Lung (tissue), 12 donors: Measurements from ENCODE around the gene OXCT1. TPM values are rescaled to one million over a fixed set of nuclear protein-coding genes. Genes with fewer than 3 reads are reported as not detected.

Source experiments
- ATAC-seq: fragments of 200-7000 bp; cut with Tn5 transposase; one replicate; pipeline ENCODE4 v1.9.1; 2020; ENCODE audit warnings: moderate number of reproducible peaks; ENCODE audit not compliant: insufficient read depth, low FRiP score
- DNase-seq, 3 donors: peaks; one replicate each; pipeline ENCODE4 v3.0.0-alpha.2; 2013 to 2017
- H3K27ac ChIP-seq, 2 donors: one replicate each; pipeline ENCODE4 v1.5.1; 2013; ENCODE audit warnings: mild to moderate bottlenecking in 2 of 2, moderate library complexity in 2 of 2, control low read depth in 1 of 2, inconsistent platforms in 1 of 2, low read depth in 1 of 2, low read length in 1 of 2
- H3K27me3 ChIP-seq, 3 donors: one replicate each; pipeline ENCODE4 v1.5.1; 2013; ENCODE audit warnings: low read length in 2 of 3; ENCODE audit not compliant: control insufficient read depth in 3 of 3, insufficient read depth in 3 of 3
- H3K36me3 ChIP-seq, 4 donors: one replicate each; pipeline ENCODE4 v1.5.1; 2013; ENCODE audit warnings: low read length in 4 of 4, mild to moderate bottlenecking in 1 of 4, moderate library complexity in 1 of 4; ENCODE audit not compliant: control insufficient read depth in 4 of 4, insufficient read depth in 4 of 4
- H3K4me1 ChIP-seq, 5 donors: one replicate each; pipeline ENCODE4 v1.5.1; 2013; ENCODE audit warnings: low read length in 5 of 5, mild to moderate bottlenecking in 2 of 5, moderate library complexity in 1 of 5; ENCODE audit not compliant: control insufficient read depth in 5 of 5, insufficient read depth in 5 of 5
- H3K4me3 ChIP-seq: one replicate; pipeline ENCODE4 v1.5.1; 2013; ENCODE audit warnings: mild to moderate bottlenecking, control low read depth, moderate library complexity
- H3K9ac ChIP-seq, 2 donors: one replicate each; pipeline ENCODE4 v1.5.1; 2013; ENCODE audit warnings: low read length in 2 of 2, control low read depth in 1 of 2; ENCODE audit not compliant: insufficient read depth in 1 of 2
- H3K9me3 ChIP-seq, 4 donors: one replicate each; pipeline ENCODE4 v1.5.1; 2013; ENCODE audit warnings: low read length in 3 of 4, mild to moderate bottlenecking in 1 of 4, moderate library complexity in 1 of 4; ENCODE audit not compliant: control insufficient read depth in 4 of 4, insufficient read depth in 3 of 4
- WGBS, 2 donors: extraction: QIAGEN DNeasy Blood & Tissue Kit; methylation state at CpG; one replicate each; pipeline ENCODE4 v1.1.7; 2013; 5-methylcytosine and 5-hydroxymethylcytosine counted together
- polyA plus RNA-seq, 2 donors: library from polyadenylated mRNA; stranded (reverse); fragments of 200-250 nt; gene quantifications; one replicate each; pipeline ENCODE4 v1.2.1, GENCODE V29; 2013
- total RNA-seq, 2 donors: library from RNA; depleted of rRNA in 1 of 2; stranded (reverse); fragments of >200 nt in 1 of 2; gene quantifications; one replicate each; pipeline ENCODE4 v1.2.1, GENCODE V29; 2014 to 2021
- TF ChIP-seq, protein P1 (sequence below): IDR thresholded peaks from 2 replicates; pipeline ENCODE4 v1.5.1; 2012; ENCODE audit warnings: mild to moderate bottlenecking; ENCODE audit errors: control extremely low read depth, extremely low read depth
- donor health status: control.
- donor health status: control.
- donor health status: Bipolar disorder and iron deficiency.
- donor health status: healthy.
- donor health status: DM: yes; HTN: yes; CAD: no.

Gene OXCT1
- total and polyA plus RNA-seq, 4 donors: 6.7 to 17.3 (median 12.7) TPM

DNA sequence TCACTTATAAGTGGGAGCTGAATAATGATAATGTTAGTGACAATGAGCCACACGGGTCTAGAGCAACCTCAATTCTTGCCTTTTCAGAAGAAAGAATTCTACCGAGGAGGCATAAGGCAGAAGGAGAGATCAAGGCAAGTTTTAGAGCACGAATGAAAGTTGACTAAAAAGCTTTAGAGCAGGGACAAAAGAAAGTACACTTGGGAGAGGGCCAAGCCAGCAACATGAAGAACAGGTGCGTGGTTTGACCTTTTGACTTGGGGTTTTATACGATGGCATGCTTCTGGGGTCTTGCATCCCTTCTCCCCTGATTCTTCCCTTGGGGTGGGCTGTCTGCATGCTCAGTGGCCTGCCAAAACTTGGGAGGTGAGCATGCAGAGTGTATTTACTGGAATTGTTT is 12.5 kb upstream of the OXCT1 start:
- 75 to 90% methylated on average over 5 of the region's 5 CpGs for WGBS, 2 donors
- Histone ChIP-seq H3K27ac (no peak overlapping the region), H3K9ac (no peak overlapping the region), H3K9me3 (no peaks in the 10 kb centered on the region), H3K36me3 (no peaks in the 10 kb centered on the region), H3K4me1 (peaks cover 0 to 21% (median 0%) of the 10 kb centered on the region in 5 donors), H3K4me3 (no peak overlapping the region), H3K27me3 (no peaks in the 10 kb centered on the region)
- TF ChIP-seq, protein P1, sequence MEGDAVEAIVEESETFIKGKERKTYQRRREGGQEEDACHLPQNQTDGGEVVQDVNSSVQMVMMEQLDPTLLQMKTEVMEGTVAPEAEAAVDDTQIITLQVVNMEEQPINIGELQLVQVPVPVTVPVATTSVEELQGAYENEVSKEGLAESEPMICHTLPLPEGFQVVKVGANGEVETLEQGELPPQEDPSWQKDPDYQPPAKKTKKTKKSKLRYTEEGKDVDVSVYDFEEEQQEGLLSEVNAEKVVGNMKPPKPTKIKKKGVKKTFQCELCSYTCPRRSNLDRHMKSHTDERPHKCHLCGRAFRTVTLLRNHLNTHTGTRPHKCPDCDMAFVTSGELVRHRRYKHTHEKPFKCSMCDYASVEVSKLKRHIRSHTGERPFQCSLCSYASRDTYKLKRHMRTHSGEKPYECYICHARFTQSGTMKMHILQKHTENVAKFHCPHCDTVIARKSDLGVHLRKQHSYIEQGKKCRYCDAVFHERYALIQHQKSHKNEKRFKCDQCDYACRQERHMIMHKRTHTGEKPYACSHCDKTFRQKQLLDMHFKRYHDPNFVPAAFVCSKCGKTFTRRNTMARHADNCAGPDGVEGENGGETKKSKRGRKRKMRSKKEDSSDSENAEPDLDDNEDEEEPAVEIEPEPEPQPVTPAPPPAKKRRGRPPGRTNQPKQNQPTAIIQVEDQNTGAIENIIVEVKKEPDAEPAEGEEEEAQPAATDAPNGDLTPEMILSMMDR: no peak
- no peak for ATAC-seq
- no peak for DNase-seq

DNA sequence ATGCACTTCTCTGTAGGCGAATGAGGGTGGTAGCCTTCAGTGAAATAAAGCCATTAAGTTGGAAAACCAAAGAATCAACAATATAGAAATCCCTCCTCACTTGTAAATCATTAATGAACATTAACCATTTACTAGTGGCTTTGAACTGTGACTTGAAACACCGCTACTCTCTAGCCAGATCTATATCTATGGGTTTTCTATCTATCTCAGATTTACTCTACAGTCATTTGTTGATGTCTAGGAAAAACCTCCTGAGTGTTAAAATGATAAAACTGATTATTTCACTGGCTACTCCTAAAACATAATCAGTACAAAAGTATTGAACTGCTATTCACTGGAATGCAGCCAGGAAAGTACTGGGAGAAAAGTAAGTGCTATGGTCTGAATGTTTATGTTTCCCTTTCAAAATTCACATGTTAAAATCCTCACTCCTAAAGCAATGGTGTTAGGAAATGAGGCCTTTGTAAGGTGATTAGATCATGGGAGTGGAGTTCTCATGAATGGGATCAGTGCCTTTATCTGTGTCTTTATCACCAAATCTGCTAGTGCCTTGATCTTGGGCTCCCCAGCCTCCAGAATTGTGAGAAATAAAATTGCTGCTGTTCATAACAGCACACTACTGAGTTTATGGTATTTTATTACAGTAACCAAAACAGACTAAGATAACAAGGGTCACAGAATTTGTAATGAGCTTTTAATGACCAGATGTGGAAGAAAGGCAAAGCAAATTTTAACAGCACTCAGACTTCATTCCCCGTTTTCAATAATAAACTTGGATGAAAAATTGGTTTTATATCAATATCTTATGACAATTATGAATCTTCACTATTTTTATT is 8.6 kb upstream of the OXCT1 start:
- H3K4me3 ChIP-seq: no peak overlapping the region
- H3K9ac ChIP-seq: no peak overlapping the region
- no peaks in the 10 kb centered on the region for H3K36me3 ChIP-seq
- peak; percentile 20 to 85 (median 78) for DNase-seq
- TF ChIP-seq, protein P1: no peak
- H3K27ac ChIP-seq: no peak overlapping the region
- no peaks in the 10 kb centered on the region for H3K9me3 ChIP-seq
- 77 to 81% methylated on average over 3 of the region's 3 CpGs for WGBS, 2 donors
- no peaks in the 10 kb centered on the region for H3K27me3 ChIP-seq
- H3K4me1 ChIP-seq: peaks cover 0 to 22% (median 0%) of the 10 kb centered on the region in 5 donors
- no peak for ATAC-seq

DNA sequence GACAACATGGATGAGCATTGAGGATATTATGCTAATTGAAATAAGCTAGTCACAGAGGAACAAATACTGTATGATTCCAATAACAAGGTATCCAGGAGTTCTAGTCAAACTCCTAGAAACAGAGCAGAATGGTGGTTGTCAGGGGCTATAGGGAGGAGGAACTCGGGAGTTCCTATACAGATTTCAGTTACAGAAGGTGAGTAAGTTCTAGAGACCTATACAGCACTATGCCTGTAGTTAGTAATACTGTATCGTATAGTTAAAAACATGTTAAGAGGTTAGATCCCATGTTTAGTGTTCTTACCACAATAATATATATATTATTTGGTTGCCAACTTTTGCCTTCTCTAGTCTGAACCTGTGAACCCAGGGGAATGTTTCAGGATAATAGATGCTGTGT is 7.9 kb upstream of the OXCT1 start:
- Histone ChIP-seq H3K27ac (no peak overlapping the region), H3K27me3 (no peaks in the 10 kb centered on the region), H3K36me3 (no peaks in the 10 kb centered on the region), H3K9ac (no peak overlapping the region), H3K4me3 (no peak overlapping the region), H3K9me3 (no peaks in the 10 kb centered on the region), H3K4me1 (peaks cover 0 to 22% (median 0%) of the 10 kb centered on the region in 5 donors)
- DNase-seq (no peak), ATAC-seq (no peak)
- TF ChIP-seq, protein P1: no peak
- WGBS, 2 donors: 76 to 85% methylated on average over 2 of the region's 2 CpGs
